ENCODE measurements around the gene BIVM.

Gene BIVM

GRCh38 chr13:102879793-102880499 lies 81.0 kb downstream of the BIVM start:
- no peak for DNase-seq (ENCODE audit: low read depth in 2 of 2)

- no peak for DNase-seq (ENCODE audit: low read depth in 2 of 2)
Observed at GRCh38 chr13:102881819-102882686, 83.1 kb downstream of the BIVM start.
